ENCODE measurements around the gene LRRC26.

Gene LRRC26

GRCh38 chr9:137167277-137167746 lies 2.5 kb downstream of the LRRC26 start:
- DNase-seq: no peak

- no peak for DNase-seq
Measured at GRCh38 chr9:137166380-137167229, 3.2 kb downstream of the LRRC26 start.

- no peak for DNase-seq
Measured at GRCh38 chr9:137165250-137165836, 4.5 kb downstream of the LRRC26 start.

GRCh38 chr9:137164370-137165249 lies 5.2 kb downstream of the LRRC26 start:
- DNase-seq: no peak

- DNase-seq: no peak
Measured at GRCh38 chr9:137163805-137164204, 6.0 kb downstream of the LRRC26 start.

GRCh38 chr9:137163365-137163715 lies 6.5 kb downstream of the LRRC26 start:
- no peak for DNase-seq

GRCh38 chr9:137162505-137163364 lies 7.1 kb downstream of the LRRC26 start:
- DNase-seq: no peak

GRCh38 chr9:137161558-137162486 lies 8.0 kb downstream of the LRRC26 start:
- DNase-seq: no peak

GRCh38 chr9:137160716-137161557 lies 8.9 kb downstream of the LRRC26 start:
- no peak for DNase-seq

GRCh38 chr9:137160054-137160425 lies 9.8 kb downstream of the LRRC26 start:
- no peak for DNase-seq

GRCh38 chr9:137159105-137160053 lies 10.5 kb downstream of the LRRC26 start:
- DNase-seq: no peak

GRCh38 chr9:137158625-137159024 lies 11.2 kb downstream of the LRRC26 start:
- no peak for DNase-seq

- no peak for DNase-seq
Measured at GRCh38 chr9:137157618-137158415, 12.0 kb downstream of the LRRC26 start.

- DNase-seq: peak; percentile 68
Measured at GRCh38 chr9:137156567-137157375, 13.1 kb downstream of the LRRC26 start.

- no peak for DNase-seq
Measured at GRCh38 chr9:137152844-137153405, 16.9 kb downstream of the LRRC26 start.

- DNase-seq: peak; percentile 84
Measured at GRCh38 chr9:137150617-137151457, 19.0 kb downstream of the LRRC26 start.
